Measurements from ENCODE around the gene SENP3.
"Not testable (repeated sequence)": the region's sequence is repeated elsewhere in the genome, so short reads cannot be mapped to it uniquely, and the experiment has no call there.

Gene SENP3

DNA sequence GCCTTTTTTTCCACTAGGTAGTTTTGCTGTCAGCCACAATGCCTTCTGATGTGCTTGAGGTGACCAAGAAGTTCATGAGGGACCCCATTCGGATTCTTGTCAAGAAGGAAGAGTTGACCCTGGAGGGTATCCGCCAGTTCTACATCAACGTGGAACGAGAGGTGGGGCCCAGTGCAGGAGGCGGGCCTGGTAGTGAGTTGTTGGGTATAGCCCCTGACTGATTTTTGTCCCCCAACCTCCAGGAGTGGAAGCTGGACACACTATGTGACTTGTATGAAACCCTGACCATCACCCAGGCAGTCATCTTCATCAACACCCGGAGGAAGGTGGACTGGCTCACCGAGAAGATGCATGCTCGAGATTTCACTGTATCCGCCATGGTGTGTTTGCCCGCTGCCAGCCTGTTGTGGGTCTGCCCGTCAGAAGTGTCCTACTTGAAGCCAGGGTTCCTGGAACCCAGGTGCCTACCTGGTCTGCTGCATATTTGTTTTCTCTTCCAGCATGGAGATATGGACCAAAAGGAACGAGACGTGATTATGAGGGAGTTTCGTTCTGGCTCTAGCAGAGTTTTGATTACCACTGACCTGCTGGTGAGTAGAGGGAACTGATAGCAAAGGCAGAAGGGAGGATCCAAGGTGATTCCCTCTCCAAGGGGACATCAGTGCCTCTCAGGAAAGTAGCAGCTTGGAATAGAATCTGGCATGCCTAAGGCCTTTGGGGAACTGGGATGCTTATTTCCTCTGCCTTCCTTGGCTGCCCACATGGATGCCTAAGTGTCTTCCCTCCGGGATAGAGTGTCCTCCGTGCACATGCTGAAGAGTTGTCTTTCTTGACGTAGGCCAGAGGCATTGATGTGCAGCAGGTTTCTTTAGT lies 15.8 kb downstream of the SENP3 start:
- DNase-seq, result no peak

DNA sequence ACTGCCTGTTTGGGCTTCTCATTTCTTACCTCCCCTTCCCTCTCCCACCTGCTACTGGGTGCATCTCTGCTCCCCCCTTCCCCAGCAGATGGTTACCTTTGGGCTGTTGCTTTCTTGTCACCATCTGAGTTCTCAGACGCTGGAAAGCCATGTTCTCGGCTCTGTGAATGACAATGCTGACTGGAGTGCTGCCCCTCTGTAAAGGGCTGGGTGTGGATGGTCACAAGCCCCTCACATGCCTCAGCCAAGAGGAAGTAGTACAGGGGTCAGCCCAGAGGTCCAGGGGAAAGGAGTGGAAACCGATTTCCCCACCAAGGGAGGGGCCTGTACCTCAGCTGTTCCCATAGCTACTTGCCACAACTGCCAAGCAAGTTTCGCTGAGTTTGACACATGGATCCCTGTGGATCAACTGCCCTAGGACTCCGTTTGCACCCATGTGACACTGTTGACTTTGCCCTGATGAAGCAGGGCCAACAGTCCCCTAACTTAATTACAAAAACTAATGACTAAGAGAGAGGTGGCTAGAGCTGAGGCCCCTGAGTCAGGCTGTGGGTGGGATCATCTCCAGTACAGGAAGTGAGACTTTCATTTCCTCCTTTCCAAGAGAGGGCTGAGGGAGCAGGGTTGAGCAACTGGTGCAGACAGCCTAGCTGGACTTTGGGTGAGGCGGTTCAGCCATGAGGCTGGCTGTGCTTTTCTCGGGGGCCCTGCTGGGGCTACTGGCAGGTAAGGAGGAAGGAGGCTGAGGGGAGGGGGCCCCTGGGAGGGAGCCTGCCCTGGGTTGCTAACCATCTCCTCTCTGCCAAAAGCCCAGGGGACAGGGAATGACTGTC lies 17.5 kb downstream of the SENP3 start, which contains the start of gene CD68:
Gene CD68 (plus strand): TSS at position 638 of the 833 bp plus-strand sequence. CDS start 40 bp downstream, at position 678.
- peak; percentile 80 for DNase-seq

DNA sequence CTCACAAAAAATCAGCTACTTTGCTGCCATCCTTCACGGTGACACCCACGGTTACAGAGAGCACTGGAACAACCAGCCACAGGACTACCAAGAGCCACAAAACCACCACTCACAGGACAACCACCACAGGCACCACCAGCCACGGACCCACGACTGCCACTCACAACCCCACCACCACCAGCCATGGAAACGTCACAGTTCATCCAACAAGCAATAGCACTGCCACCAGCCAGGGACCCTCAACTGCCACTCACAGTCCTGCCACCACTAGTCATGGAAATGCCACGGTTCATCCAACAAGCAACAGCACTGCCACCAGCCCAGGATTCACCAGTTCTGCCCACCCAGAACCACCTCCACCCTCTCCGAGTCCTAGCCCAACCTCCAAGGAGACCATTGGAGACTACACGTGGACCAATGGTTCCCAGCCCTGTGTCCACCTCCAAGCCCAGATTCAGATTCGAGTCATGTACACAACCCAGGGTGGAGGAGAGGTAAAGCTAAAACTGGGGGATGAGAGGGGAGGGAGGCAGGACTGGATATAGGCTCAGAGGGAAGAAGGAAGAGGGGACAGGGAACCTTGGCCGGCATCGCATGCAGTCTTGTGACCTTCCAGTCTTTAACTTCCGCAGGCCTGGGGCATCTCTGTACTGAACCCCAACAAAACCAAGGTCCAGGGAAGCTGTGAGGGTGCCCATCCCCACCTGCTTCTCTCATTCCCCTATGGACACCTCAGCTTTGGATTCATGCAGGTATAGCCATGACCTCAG lies 18.3 kb downstream of the SENP3 start:
- no peak for DNase-seq

DNA sequence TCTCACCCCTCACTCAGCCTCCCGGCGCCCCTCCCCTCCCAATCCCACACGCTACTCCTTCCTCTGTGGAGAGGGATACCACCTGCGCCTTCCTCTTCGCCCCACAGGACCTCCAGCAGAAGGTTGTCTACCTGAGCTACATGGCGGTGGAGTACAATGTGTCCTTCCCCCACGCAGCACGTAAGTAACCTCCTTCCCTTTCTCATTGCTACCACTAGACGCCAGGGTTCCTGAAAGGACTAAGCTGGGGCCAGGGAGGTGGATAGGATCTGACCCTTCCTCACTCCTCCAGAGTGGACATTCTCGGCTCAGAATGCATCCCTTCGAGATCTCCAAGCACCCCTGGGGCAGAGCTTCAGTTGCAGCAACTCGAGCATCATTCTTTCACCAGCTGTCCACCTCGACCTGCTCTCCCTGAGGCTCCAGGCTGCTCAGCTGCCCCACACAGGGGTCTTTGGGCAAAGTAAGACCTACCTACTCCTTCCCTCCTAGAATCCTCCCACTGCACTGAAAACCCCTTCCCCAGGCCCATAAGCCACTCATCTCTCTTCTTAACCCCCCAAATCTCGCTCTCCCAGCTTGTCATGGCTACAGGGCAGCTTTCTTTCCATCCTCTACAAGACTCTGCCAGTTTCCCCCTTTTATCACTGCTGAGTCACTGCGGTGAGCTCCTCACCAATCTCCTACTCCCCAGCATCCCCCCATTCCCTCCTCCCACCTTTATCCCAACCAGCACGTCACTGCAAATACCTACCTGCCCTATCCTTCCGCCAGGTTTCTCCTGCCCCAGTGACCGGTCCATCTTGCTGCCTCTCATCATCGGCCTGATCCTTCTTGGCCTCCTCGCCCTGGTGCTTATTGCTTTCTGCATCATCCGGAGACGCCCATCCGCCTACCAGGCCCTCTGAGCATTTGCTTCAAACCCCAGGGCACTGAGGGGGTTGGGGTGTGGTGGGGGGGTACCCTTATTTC lies 19.2 kb downstream of the SENP3 start:
- DNase-seq, result no peak

DNA sequence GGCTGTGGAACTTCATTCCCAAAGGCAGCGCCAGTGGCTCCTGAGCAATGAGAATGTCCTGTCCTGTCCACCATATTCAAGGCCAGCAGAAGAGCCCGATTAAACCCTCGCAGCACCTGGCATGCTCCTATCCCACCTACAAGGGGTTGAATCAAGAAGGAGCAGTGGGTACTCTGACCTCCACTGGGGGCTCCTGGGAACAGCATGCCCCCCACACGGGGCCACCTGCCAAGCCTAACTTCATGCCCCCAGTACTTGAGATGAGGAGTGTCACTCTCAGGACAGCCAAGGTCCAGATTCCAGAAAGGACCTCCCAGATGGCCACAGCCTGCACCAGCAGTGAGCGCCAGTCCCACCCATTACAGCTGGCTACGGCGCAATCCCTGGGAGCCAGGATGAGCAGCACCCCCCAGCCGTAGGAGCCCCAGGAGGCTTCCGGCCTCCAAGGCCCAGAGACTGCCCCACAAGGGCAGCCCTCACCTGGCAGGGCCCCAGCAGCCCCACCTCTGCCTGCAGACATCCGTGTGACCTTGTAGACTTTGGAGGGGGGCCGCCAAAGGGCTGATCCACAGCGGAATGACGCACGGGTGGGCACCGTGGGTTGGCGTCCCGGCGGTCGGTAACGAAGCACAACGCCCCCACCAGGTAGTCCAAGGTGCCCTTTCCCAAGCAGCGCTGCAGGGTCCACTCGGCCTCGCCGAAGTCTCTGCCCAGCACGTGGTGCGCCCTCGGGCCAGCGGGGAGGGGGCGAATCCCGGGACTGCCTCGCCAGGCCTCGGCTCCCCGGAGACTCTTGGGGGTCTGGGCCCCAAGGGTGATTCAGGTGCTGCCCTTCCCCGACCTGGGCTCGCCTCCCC lies 20.9 kb downstream of the SENP3 start:
- no peak for DNase-seq

DNA sequence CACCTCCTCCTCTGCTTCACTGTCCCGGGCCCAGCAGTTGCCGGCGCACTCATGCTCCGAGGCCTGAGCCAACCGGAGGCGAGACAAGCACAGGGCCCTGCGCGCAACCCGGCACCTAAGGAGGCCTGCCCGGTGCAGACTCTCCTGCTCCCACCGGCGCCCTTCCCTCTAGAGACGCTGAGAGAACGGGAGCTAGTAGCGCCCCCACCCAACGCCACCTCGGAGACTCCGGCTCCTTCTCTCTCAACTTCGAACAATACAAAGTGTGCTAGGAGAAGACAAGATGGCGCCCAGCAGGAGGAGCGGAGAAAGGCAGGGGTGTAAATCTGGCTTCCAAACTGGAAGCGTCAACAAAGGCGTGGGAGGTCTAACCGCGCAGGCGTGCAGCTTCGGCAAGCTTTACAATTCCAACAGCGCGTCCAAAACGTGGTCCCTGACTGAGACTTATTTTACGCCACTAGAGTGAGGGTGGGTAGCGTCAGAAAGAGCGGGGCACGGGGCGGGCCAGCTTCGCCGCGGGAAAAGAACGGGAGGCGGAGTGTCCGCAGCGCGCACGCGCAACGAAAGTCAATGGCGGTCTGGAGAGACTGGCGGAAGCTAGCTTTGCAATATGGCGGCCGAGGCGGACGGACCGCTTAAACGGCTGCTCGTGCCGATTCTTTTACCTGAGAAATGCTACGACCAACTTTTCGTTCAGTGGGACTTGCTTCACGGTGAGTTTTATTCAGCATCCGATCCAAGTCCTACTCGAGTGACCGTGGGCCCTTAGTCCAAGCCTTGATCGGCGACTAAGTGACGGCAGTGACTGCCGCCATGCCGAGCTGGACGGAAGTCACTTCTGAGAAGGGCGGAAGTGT lies 21.8 kb downstream of the SENP3 start, which contains the start of gene MPDU1:
Gene MPDU1 (plus strand): TSS at position 600 of the 857 bp plus-strand sequence. CDS start 11 bp downstream, at position 611.
- peak; percentile 93 for DNase-seq

DNA sequence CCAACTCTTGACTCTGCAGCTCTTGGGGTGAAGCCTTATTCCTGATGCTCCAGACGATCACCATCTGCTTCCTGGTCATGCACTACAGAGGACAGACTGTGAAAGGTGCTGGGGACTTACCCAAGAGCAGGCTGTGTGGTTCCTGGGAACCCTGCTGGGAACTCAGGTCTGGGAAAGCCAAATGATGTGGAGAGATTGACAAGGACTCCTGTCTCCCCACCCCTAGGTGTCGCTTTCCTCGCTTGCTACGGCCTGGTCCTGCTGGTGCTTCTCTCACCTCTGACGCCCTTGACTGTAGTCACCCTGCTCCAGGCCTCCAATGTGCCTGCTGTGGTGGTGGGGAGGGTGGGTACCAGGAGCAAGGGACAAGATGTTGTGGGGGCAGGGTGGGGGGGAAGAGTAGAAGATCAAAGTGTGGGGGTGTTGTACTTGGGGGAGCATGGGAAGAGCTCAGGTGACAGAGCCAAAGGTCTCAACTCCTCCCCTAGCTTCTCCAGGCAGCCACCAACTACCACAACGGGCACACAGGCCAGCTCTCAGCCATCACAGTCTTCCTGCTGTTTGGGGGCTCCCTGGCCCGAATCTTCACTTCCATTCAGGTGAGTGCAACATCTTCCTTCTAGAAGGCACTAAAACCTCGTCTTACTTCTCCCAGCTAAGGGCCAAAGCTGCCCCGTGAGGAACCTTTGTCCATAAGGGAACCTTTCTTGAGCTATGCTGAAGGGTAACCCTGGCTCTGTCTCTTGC lies 25.1 kb downstream of the SENP3 start:
- no peak for DNase-seq

DNA sequence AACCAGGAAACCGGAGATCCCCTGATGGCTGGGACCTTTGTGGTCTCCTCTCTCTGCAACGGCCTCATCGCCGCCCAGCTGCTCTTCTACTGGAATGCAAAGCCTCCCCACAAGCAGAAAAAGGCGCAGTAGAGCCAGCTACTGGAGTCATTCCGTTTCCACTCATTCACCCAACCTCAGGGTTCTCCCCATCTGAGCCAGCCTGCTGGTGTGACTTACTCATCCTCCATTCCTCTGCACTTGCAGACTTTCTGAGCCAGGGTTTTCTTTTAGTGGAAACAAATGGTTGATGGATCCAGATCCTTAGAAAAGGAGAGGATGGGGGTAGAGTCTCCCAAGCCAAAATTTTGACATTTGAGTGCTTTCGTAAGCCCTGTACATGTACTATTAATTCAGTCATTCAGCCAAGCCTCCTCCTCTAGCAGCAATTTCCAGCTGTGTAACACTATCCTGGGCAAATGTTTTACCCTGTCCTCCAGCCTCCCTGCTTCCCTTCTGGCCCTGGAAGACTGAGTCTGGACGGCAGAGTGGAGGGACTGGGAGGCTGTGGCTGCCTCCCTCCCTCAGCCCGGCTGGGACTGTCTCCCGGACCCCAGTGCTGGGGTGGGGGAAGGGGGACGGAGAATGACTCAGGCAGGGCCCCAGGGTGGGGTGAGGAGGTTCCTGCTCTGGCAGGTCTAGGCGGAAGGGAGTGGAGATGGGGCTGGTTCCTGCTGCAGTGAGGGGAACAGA lies 25.9 kb downstream of the SENP3 start:
- peak; percentile 92 for DNase-seq

DNA sequence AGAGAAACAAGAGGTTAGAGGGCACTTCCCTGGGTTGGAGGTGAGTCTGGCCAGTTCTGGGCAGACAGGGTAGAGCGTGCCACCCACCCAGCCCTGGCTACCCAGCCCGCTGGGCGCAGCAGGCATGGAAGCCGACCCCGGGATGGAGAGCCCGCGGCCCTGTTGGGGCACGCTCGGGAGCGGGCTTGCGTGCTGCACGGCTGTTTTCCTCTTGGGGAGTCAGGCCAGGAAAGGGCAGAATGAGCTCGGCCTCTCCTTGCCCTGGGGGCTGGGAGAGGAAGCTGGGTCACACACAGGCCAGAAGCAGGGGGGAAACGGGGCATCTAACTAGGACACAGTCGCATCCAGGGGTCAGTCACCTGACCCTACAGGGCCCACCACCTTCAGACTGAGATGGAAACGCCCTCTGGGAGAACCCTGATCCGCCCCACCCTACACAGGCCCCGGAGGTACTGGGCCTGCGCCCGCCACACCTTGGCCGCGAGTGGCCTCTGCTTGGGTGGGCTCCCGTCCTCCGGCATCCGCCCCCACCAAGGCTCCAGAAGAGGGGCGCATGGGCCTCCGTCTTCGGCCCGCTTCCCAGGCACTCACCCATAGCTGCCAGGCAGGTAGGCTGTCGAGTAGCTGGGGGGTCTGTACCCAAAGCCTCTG lies 27.0 kb downstream of the SENP3 start:
- no peak for DNase-seq

DNA sequence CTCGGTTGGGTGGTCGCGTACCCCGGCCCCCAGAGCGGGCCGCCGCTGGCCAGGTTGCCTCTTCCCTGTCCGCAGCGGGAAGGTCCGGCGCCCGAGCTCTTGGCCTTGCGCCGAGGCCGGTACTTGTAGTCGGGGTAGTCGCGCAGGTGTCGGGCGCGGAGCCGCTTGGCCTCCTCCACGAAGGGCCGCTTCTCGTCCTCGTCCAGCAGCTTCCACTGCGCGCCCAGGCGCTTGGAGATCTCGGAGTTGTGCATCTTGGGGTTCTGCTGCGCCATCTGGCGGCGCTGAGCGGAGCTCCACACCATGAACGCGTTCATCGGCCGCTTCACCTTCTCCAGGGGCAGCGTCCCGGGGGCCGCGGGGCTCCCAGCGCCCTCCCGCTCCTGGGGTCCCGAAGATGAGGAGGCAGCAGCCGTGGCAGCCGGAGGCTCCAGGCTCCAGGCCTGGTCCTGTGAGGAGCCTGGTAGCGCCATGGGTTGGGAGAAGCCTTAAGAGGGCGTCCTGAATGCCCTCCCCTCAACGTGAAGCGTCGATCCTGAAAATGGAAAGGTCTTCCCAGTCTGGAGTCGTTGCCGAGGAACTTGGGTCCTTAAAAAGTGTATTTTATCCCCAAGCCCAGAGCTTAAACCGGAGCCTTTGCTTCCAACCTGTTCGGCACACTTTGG lies 27.6 kb downstream of the SENP3 start:
- peak; percentile 61 for DNase-seq

DNA sequence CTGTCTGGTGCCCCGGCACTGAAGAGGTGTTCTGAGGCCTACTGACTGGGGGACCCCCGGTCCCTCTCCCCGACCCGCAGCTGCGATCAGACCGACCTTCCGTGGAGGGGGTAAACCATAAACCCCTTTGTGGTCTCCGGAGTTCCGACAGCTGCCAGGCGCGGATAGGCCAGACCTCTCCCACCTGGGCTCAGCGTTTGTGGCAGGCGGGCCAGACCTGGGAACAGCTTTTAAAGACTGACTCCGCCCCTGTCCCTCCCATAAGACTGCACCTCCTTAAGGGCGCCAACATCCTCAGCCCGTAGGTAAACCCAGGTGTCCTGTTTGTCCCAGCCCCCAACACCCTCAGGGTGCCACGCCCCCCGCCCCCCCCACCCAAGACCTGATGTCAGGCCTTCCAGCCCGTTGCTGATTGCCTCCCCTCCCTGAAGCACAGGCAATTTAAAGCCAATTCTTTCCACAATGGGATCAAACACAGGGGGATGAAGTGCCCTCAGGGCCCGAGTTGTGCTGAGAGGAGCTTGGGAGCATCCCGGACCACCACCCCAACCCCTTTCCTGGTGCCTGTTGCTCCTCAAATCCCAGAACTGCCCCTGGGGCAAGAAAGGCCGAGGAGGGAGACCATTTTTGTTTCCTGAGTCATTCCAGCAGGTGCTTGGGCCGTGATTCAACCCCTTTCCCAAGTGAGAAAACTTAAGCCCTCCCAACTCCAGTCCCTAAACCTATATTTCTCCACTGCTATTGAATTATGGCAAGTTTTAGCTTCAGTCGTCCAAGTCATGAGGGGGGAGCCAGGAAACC lies 28.4 kb downstream of the SENP3 start, which contains the start of gene SOX15:
Gene SOX15 (minus strand): TSS at position 204 of the 801 bp plus-strand sequence. CDS start 418 bp downstream, outside the sequence.
- DNase-seq, result no peak

DNA sequence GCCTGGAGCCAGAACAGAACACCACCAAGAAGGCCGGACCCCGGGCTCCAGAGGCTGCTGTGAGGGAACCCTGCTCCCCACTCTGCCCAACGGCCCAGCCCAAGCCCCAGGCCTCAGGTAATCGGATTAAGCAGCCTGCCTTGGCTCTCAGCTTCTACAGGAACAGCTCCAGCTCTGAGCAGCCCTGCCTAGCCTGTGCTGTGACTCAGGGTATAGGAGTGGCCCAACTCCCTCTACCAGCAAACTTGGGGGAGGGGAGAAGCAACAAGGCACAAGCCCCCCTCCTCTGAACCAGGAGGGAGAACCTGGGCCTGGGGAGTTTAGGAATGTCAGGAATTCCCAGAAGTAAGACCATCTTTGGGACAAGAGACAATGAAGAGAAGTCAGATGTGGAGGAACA lies 29.0 kb downstream of the SENP3 start:
- DNase-seq, result peak; percentile 45

DNA sequence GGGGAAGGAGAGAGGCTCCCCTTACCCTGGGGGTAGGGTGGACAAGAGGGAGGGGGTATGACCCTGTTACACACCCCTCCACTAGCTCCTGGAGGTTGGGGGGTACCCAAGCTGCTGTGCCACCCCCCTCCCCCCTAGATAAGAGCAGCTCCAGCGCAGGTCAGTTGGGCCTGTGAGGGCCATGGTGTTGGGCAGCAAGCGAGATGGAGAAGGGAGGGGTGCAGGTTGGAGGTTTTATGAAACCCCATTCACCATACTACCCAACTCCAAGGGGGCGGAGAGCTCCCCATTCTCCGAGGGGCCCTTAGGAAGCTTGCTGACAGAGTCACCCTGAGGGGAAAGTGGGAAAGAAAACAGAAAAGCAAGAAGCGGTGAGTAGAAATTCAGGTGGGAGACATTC lies 29.9 kb downstream of the SENP3 start:
- DNase-seq, result no peak

DNA sequence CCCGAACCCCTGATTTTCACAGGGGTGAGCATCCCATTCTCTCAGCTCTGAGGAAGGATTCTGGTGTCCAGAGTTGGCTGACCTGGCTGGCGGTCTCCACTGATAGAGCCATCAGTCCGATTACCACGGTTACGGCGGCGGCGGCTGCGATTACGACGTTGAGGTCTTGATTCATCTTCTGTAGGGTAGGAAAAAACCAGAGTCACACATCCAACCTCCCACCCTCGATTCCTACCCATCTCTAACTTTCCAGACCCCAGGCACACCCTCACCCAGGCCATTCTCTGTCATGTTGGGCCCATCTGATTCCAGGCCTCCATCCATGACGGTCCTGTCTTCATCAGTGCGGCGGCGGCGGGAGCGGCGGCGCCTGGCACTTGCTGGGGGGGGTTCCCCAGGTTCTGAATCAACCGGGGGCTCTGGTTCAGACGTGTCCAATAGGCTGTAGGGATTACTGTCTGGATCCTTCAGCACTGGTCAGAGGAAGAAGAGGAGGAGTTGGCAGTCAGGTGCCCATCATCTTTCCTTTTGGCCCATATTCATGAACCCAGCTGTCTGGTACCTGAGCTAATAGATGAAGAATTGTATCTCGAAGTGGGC lies 30.8 kb downstream of the SENP3 start:
- DNase-seq, result no peak

DNA sequence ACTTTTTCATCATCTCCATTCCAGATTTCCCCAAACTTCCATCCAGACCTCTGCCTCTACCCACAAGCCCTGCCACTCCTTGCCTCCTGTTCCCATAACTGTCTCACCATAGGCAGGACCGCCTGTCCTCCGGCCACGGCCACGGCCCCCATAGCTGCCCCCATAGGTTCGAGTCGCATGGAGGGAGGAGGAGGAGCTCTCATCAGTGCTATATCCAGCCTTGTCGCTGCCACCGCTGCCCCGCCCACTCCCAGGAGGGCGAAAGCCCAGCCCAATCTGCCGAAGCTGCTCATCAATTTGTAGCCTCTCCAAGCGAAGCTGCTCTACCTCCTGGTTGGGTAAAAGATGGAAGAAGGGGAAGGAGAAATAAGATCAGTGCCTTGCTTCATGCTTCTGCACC lies 31.6 kb downstream of the SENP3 start:
- DNase-seq, result no peak

DNA sequence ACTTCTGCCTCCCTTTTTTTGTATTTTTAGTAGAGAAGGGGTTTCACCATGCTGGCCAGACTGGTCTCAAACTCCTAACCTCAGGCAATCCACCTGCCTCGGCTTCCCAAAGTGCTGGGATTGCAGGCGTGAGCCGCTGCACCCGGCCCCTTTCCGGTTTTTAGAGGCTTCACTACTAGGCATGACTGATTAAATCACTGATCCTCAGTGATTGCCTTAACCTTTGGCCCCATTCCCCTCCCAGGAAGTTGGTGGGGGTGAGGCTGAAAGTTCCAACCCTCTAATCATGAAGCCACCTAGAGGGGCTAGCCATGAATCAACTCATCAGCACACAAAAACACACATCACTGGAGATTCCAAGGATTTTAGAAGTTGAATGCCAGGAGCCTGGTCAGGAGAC lies 35.8 kb downstream of the SENP3 start:
- DNase-seq, result not testable (repeated sequence)
